Fibroblast of upper back skin (primary cell): ENCODE data around the gene DBET.
"Not testable (repeated sequence)": the region's sequence is repeated elsewhere in the genome, so short reads cannot be mapped to it uniquely, and the experiment has no call there.

Source experiments
- DNase-seq: peaks from one replicate; pipeline ENCODE4 v3.0.0-alpha.2; 2013

DBET gene

GRCh38 chr4:190064342-190064741, at the start of gene DBET:
DBET (plus strand) TSS chr4:190064502.
- DNase-seq, result not testable (repeated sequence)

DNA sequence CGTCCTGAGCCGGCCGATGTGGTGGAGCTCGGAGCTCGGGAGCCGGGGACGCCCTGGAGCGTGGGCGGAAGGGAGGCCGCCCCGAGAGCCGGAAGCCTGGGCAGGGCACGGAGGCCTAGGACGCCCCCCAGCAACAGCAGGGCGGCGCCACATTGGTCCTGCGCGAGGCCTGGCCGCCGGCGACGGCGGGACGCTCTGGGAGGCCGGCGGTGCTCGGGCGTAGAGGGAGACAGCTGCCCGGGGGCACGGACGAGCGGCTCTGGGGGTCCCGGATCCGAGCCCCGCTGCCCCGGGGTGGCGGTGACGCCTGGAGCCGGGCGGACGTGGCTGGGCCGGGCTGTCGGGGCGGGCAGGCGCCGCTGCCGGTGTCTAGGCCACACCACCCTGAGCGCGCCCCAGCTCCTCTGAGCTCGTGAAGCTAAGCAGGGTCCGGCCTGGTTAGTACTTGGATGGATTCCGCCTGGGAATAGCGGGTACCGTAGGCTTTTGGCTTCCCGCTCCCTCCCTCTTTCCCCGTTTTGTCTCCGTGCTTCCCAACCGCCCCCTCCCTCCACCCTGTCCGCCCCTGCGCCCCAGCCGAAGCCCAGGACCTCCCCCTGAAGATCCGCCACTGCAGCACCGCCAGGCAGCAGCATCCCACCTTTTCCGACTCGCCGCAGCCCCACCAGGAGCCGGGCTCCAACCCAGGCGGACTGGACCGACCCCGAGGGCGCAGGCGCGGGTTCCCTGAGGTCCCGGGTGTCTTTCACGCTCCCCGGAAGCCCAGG, 49.3 kb upstream of the DBET start:
- no peak for DNase-seq

GRCh38 chr4:190015538-190016368, 48.5 kb upstream of the DBET start:
- DNase-seq, result no peak

GRCh38 chr4:190016369-190017289, 47.7 kb upstream of the DBET start:
- DNase-seq, result no peak

GRCh38 chr4:190017357-190018200, 46.7 kb upstream of the DBET start:
- DNase-seq, result no peak

- DNase-seq, result no peak
Observed at GRCh38 chr4:190018201-190018920, 45.9 kb upstream of the DBET start.

DNA sequence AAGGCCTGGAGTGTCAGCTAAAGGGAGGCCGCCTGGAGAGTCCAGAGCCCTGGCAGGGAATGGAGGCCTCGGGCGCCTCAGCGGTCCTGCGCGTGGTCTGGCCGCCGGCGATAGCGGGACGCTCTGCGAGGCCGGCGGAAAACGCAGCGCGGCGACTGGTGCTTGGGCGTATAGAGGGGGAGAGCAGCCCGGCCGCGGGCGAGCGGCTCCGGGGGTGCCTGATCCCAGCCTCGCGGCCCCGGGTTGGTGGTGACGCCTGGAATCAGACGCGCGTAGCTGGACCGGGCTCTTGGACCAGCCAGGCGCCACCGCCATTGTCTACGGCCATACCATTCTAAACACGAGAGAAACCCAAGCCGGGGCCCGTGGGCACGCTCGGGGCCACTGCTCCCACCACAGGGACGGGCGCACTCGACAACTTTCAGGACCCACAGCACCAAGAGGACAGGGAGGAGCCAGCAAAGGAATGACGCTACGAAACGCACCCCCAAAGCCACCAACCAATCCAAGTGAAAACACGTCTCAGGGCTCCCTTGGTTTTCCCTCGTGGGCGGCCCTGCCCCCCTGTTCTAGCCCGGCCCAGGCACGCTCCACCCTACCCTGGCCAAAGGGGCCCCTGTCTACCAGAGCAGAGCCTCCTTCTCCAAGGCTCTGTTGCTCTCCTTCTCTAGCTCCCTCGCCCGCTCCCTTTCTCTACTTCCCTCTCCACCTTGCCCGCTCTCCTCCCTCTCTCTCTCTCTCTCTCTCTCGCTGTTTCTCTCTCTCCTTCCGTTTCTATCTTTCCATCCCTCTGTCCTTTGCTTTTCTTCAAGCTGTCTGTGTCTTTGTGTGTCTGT, 45.1 kb upstream of the DBET start:
- DNase-seq, result no peak

DNA sequence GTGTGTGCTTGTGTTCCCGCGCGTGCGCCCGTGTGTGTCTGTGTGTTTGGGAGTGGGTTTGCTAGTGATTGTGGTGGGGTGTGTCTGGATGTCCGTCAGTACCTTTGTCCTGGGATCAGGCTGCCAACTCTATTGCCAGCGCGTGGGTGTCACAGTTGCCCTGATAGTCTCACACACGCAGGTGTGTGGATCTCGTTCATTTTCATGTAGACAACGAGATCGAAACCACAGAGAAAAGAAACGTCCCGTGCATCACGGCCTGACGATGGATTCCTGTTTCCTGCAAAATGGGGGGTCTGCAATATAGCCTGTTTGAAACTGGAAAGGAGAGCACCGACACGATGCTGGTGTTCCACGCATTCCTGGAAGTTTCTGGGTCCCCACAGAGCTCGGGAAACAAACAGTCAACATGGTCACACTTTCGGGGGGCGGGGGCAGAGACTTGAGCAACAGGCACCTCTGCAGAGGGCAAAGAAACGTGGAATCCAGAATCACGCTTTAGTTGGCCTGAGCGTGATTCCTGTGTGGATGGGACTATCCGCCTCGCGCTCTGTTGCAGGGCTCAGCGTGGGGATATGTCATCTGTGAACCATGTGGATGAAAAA, 44.3 kb upstream of the DBET start:
- DNase-seq, result not testable (repeated sequence)

DNA sequence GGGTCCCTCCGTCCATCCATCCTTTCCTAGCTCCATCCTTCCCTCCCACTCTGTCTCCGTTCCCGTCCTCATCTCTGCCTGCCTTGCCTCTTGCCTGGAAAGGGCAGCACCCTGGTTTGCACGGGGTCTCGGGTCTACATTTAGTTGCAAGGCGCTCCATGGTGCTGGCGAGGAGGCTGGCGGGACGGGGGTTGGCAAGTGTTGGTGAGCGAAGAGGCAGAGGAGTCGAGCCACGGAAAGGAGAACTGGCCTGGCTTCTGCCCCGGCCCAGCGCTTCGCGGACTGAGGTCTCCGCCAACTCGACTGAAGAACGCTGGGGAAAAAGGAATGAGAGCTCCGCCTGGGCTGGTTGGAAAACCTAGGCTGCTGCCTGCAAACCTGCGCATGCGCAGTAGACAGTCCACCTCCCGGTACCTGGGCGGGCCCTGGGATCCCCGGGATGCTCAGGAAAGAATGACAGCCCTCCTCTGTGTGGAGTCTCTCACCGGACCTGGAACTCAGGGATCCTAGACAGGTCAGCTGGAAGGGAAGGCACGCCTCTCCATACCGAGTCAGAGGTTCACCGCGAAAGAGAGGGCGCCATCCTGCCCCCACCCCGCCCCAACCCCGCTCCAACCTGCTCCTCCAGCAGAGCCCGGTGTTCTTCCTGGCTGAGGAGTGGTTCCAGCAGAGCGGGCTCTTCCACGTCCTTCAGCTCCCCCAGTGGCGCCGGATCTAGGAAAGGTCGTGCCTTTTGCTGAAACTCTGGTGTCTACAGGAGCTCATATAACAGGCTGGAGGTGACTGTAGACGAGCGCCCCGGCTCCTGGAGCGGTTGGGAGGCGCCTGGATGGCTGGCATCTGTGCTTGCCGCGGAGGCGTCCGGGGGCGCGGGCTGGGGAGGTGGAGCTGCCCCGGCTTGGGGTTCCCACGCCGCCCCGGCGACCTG, 43.2 kb upstream of the DBET start:
- peak; percentile 28 for DNase-seq

- not testable (repeated sequence) for DNase-seq
Observed at GRCh38 chr4:190021973-190022372, 42.3 kb upstream of the DBET start.

GRCh38 chr4:190022614-190023281, 41.6 kb upstream of the DBET start:
- DNase-seq, result not testable (repeated sequence)

- not testable (repeated sequence) for DNase-seq
Observed at GRCh38 chr4:190027156-190027555, 37.1 kb upstream of the DBET start, which contains the start of gene FRG2. FRG2 (minus strand) TSS chr4:190027256; CDS start chr4:190027204, 52 bp downstream.

DNA sequence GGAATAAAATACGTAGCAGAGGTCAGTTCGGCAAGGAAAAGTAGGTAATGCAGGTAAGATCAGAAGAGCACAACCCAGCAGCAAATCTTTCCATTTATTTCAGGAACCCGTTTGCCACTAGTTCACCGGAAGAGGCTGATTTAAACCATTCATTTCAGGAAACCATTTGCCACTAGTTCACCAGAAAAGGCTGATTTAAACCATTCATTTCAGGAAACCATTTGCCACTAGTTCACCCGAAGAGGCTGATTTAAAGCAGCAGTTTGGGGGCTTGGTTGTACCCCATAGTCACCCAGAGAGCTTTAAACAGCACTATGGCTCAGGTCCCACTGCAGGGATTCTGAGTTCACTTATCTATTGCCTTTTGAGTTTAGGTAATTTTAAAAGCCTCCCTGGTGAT, 33.0 kb upstream of the DBET start:
- DNase-seq, result not testable (repeated sequence)

- DNase-seq, result not testable (repeated sequence)
Observed at GRCh38 chr4:190037704-190038388, 26.5 kb upstream of the DBET start.

GRCh38 chr4:190040873-190041272, 23.4 kb upstream of the DBET start:
- not testable (repeated sequence) for DNase-seq

- DNase-seq, result not testable (repeated sequence)
Observed at GRCh38 chr4:190047627-190048026, 16.7 kb upstream of the DBET start.
